Omental fat pad (tissue), 4 donors: Measurements from ENCODE around the gene TMEM117. TPM values are rescaled to one million over a fixed set of nuclear protein-coding genes. Genes with fewer than 3 reads are reported as not detected.

Source experiments
- ATAC-seq: fragments of 150-250 bp; one replicate; pipeline ENCODE4 v1.9.1; 2016; ENCODE audit warnings: mild to moderate bottlenecking, moderate library complexity; ENCODE audit not compliant: low FRiP score
- DNase-seq: peaks from one replicate; pipeline ENCODE4 v3.0.0-alpha.2; 2019; ENCODE audit warnings: low spot score
- total RNA-seq, 4 donors: library from RNA; depleted of rRNA; stranded (reverse); fragments of >200 nt; gene quantifications; one replicate each; pipeline ENCODE4 v1.1.0, GENCODE V29; 2016
- TF ChIP-seq, protein P1 (sequence below), 3 donors: fragments of 450-650 bp; IDR thresholded peaks; one replicate each; pipeline ENCODE4 v1.5.1; 2016 to 2017; ENCODE audit warnings: antibody characterized with exemption in 3 of 3, mild to moderate bottlenecking in 3 of 3, moderate library complexity in 2 of 3

Gene TMEM117
- total RNA-seq, 4 donors from 2014 or later: 7.5 to 13.1 (median 8.2) TPM

DNA sequence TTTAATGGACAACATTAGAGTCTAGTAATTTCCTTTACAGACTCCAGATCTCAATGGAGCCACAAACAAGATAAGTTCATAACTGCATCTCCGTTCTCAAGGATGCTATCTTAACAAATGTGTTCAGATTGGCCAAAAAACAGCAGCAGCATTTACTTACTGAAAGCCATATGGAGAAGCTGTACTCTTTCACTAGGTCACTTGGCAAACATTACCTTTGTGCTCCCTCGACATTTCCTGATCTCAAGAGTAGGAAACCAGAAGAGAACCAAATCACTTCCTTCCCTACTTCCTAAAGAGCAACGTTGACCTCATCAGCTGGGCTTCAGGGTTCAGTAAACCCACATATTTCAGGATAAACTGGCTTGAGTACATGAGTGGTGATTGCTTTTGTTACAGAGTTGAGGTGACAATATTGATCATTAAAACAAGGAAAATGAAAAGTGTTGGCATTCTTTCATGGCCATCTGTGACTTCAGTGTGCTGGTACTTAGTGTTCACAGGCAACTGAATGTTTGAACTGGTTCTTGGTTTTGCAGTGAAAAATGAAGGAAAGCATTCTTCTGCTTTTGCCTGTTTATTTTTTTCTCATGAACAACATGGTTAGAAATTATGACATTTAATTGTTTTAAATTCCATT lies 449.6 kb downstream of the TMEM117 start:
- ATAC-seq (no peak), DNase-seq (no peak)
- TF ChIP-seq, protein P1, sequence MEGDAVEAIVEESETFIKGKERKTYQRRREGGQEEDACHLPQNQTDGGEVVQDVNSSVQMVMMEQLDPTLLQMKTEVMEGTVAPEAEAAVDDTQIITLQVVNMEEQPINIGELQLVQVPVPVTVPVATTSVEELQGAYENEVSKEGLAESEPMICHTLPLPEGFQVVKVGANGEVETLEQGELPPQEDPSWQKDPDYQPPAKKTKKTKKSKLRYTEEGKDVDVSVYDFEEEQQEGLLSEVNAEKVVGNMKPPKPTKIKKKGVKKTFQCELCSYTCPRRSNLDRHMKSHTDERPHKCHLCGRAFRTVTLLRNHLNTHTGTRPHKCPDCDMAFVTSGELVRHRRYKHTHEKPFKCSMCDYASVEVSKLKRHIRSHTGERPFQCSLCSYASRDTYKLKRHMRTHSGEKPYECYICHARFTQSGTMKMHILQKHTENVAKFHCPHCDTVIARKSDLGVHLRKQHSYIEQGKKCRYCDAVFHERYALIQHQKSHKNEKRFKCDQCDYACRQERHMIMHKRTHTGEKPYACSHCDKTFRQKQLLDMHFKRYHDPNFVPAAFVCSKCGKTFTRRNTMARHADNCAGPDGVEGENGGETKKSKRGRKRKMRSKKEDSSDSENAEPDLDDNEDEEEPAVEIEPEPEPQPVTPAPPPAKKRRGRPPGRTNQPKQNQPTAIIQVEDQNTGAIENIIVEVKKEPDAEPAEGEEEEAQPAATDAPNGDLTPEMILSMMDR (IDR thresholded peaks at IDR 0.05): no peak

DNA sequence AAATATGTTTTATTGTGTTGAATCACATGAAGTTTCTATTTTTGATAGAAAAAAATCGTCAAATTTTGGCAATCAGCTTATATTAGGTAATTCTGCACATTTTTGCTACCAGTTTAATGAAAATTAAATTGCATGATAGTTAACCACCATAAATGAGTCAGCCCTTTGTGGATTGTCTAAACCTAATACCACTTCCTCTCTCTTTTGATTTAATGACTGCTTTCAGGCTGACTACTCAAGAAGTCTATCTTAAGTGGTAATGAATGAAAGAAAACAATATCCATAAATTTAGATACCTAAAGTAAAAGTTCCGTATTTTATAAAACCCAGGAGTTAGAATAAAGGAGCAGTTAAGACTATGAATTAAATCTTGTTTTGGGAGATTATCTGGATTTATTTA lies 450.5 kb downstream of the TMEM117 start:
- ATAC-seq: no peak
- no peak for DNase-seq
- TF ChIP-seq, protein P1 (IDR thresholded peaks at IDR 0.05): no peak

DNA sequence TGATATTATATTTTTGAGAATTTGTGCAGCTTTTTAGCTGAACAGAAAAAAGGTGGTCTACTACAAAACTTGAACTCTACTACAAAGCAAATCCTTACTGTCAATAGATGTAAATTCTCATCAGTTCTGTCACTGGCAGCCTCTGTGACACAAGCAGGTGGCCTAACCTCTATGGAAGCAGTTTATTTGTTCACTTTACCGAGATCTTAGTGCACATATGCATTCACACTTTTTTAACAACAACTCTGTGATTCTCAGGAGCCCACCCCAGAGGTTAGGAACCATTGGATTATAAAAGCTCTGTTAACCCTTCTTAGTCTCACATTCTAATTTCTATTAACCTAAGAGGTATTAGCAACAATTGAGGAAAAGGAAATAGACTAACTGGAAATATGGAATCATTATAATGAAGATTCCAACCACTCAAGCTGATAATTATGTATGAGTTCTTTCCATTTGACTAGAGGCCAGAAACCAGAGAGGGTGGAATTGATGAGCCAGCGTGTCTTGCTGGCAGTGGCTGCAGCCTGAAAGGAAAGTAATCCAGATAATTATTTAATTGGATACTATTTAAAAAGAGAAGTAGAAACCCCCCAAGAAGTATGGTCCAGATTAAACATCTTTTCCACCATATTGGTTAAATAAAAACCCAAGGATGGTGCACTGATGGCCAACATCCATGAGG lies 451.1 kb downstream of the TMEM117 start:
- no peak for ATAC-seq
- DNase-seq: no peak
- TF ChIP-seq, protein P1 (IDR thresholded peaks at IDR 0.05): no peak

DNA sequence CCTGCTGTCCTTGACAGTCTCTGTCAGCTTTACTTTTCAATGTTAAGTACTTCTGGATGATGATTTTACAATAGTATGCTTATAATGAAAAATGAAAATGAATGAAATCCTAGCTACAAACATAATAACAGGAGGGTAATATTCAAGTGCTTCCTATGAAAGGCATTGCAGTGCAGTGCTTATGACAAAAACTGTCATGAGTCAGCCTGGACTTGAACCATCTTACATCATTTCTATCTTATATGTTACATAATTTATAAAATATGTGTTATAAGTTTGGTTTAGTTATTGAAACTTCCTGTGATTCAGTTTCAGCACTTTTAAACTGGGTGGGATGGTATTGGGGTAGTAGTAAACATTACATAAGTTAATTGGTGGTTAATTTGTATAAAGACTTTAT lies 451.7 kb downstream of the TMEM117 start:
- ATAC-seq (no peak), DNase-seq (no peak)
- TF ChIP-seq, protein P1 (IDR thresholded peaks at IDR 0.05): no peak

DNA sequence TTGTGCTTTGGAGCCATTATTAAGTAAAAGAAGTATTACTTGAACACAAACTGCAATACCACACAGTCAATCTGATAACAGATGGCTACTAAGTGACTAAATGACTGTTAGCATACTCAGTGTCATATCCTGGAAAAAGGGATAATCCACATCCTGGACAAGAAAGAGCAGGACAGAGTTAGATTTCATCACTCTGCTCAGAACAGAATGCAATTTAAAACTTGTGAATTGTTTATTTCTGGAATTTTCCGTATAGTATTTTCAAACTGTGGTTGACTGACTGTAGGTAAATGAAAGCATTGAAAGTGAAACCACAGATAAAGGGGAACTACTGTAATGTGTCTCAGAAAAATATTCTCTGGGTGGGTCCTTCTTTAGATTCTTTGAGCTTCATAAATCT lies 458.8 kb downstream of the TMEM117 start:
- DNase-seq (no peak), ATAC-seq (no peak)
- TF ChIP-seq, protein P1 (IDR thresholded peaks at IDR 0.05): no peak

DNA sequence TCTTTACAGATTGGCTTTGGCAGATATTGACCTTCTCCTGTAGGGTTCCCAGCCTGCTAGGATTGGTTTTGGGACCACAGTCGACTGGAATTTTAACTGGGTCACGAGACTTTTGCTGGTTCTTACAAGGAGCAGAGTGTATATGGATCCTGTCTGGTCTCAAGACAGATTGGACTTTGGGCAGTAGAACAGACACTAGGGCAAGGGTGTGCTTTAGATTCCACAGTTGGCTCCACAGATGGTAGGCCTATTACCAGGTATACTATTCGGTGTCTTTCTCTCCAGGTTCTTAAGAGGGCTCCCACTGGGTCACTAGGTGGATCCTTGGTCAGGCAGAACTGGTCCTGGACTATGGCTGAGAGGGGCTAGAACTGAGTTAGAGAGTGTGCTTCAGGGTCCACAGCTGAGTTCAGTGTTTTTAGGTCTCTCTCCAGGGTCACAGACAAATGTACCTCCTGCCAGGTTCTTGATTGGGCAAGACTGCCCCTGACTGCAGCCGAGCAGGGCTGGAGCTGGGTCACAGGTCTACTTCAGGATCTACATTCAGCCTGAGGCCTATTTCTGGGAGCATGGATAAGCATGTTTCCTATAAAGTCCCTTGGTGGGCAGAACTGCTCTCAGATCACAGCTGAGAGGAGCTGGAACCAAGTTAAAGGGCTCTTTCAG lies 460.2 kb downstream of the TMEM117 start:
- TF ChIP-seq, protein P1 (IDR thresholded peaks at IDR 0.05): no peak
- ATAC-seq (no peak), DNase-seq (no peak)
